ENCODE results near the gene ADGRD1. TPM values are rescaled to one million over a fixed set of nuclear protein-coding genes. Genes with fewer than 3 reads are reported as not detected.
A peak's percentile ranks its signal among the peaks of the same experiment; 100 is the strongest.

ADGRD1 gene
- total RNA-seq, 1 experiment from 2014 or later = not detected

GRCh38 chr12:131102991-131103668, 149.4 kb downstream of the ADGRD1 start:
- no peak for DNase-seq (ENCODE audit: low read depth)

DNA sequence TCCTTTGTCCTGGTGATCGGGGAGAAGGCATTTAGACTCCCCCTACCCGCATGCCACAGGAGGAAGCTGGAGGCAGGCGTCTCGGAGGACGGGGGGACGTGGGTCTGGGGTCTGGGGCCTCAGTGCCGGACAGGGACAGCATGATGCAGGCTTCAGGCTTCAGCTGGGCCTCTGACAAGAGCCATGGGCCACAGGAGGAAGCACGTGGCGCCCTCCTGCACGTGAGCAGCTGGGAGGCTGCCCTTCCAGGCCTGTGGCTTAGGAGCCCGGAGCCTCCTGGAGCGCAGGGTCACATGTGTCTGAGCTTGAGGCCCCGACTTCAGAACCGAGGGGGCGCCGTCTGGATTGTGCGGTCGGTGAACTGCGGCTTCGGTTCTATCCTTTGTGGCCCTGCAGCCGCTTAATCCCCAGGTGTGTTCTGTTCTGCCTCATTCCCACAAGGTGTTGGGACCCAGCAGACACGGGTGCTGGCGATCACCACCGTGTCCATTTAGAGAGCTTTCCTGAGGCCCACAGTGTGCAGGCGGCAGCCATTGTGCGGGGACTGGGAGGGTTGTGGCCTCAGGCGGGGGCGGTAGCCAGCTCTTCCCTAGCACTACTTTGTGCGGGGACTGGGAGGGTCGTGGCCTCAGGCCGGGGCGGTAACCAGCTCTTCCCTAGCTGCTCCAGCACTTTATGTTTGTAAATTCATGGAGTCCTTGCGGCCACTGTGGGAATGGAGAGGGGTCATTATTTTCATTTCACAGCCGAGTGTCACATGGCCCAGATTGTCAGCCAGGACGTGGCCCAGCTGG, 150.2 kb downstream of the ADGRD1 start:
- no peak for DNase-seq (ENCODE audit: low read depth)

DNA sequence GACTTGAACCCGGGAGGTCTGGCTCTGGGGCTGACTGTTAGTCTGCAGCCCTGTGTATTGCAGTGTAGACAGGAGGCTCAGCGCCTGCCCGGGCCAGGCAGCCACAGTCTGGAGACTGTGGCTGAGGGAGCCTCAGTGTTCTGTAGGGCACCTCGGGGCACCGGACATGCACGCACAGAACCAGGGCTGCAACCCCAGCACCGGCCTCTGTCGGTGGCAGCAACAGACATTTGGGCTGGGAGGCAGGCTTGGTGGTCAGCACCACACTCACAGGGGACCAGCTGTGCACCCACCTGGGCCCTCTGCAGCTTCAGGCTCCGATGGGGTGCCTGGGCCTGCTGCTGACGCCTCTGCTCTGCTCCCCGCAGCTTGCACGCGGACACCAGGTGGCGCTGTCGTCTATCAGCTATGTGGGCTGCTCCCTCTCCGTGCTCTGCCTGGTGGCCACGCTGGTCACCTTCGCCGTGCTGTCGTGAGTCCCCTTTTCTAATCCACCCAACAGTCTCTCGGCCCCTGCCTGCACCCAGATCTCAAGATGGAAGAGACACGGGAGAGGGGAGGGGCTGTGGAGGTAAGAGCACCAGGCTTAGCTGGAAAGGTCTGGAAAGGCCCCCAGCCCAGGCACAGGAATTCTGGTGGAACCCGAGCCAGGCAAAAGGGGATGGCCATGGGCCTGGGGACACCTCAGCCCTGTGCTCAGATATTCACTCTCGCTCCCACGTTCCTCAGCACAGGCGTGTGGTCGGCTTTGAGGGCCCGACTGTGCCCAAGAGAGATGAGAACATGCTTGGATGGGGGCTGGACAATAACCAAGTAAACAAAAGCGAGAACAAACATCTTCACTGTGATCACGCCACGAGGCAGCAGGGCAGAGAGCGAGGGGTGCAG, 151.0 kb downstream of the ADGRD1 start:
- peak; percentile 2 for DNase-seq (ENCODE audit: low read depth)

DNA sequence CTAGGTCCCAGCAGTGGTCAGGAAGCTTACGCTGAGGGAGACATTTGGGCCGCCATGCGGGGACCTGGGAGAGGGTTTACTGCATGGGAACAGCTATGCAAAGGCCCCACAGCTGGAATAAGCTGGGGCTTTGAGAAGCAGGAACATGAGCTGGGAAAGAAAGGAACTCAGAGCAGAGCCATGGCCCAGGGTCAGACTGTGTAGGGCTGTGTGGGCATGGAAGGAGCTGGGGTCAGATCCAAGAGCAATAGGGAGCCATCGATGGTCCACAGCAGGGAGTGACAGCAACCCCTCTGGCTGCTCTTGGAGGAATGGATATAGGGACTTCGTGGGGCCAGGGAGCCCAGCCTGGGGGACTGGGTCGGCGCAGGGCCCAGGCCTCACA, 151.6 kb downstream of the ADGRD1 start:
- no peak for DNase-seq (ENCODE audit: low read depth)

GRCh38 chr12:131105736-131106348, 152.1 kb downstream of the ADGRD1 start:
- no peak for DNase-seq (ENCODE audit: low read depth)

DNA sequence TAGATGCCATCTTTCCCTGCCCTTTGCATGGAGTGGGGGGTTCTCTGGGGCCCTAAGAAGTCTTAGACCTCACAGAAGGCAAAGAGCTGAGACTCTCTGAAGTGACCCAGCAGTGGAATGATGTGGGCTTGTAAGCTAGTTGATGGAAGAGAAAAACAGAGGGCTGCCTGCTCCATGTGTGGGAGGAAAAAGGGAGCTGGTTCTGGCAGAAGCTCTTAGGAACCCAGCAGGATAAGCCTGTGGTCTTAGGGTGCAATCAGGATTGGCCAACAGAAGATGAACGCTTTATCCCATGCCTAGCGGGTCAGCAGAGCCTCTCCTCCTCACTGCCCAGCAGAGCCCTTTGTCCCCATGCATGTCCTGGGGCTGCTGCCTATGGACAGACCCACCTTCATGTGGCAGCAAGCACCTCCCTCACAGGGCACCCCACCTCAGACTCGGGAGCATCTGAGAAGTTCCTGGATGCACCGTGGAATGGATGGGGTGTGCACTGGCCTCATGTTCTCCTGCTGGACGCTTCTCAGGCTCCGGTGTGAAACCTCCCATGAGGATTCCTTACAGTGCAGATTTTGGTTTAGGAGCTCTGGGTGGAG, 152.7 kb downstream of the ADGRD1 start:
- no peak for DNase-seq (ENCODE audit: low read depth)

- DNase-seq (ENCODE audit: low read depth) = no peak
These were observed 154.7 kb downstream of the ADGRD1 start for GRCh38 chr12:131108177-131108955.

DNA sequence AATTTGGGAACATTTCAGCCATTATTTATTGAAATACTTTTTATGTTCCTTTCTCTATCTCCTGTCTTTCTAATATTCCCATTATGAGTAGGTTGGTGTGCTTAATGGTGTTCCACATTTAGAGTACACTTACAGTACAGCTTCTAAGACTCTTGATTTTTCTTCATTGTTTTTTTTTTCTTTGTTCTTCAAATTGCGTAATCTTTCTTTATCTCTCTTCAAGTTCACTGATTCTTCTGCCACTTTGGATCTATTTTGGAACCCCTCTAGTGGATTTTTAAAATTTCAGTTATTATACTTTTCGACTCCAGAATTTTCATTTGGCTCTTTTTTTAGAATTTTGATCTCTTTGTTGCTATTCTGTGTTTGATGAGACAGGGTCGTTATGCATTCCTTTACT, 157.7 kb downstream of the ADGRD1 start:
- no peak for DNase-seq (ENCODE audit: low read depth)

- DNase-seq (ENCODE audit: low read depth) = no peak
These were observed 158.3 kb downstream of the ADGRD1 start for GRCh38 chr12:131112021-131112420.

GRCh38 chr12:131112700-131113290, 159.1 kb downstream of the ADGRD1 start:
- no peak for DNase-seq (ENCODE audit: low read depth)

GRCh38 chr12:131113568-131114270, 160.0 kb downstream of the ADGRD1 start:
- DNase-seq (ENCODE audit: low read depth) = no peak

- no peak for DNase-seq (ENCODE audit: low read depth)
These were observed 160.6 kb downstream of the ADGRD1 start for GRCh38 chr12:131114271-131114670.

GRCh38 chr12:131114942-131115584, 161.4 kb downstream of the ADGRD1 start:
- no peak for DNase-seq (ENCODE audit: low read depth)

DNA sequence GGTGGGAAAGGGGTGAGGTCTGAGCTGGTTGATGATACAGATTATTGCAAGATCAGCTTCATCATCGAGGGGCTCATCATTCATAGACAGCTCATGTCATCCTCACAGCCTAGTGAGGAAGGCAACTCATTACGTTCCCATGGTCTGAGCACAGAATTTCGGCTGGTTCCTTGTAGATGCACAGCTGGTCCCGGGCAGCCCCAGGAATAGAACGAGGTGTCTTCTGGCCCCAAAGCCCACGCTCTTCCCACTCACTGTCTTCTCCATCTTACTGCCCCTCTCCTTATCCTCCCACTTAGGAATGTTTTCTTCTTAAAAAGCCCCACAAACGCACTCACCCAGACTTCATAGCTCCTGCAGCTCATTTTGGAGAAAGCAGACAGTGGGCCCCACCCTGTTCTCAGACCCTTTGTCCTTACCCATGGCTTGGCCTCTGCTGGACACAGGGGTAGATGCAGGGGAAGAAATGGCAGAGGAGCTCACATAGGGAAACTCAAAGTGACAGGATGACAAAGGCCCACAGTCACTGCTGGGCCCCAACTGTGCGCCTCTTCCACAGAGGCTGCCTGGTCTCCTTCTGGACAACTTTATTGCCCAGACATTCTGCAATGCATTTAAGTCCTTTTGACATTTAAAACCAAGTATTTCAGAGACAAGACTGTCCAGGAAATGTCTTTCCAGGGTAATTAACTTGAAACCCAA, 162.2 kb downstream of the ADGRD1 start:
- no peak for DNase-seq (ENCODE audit: low read depth)

DNA sequence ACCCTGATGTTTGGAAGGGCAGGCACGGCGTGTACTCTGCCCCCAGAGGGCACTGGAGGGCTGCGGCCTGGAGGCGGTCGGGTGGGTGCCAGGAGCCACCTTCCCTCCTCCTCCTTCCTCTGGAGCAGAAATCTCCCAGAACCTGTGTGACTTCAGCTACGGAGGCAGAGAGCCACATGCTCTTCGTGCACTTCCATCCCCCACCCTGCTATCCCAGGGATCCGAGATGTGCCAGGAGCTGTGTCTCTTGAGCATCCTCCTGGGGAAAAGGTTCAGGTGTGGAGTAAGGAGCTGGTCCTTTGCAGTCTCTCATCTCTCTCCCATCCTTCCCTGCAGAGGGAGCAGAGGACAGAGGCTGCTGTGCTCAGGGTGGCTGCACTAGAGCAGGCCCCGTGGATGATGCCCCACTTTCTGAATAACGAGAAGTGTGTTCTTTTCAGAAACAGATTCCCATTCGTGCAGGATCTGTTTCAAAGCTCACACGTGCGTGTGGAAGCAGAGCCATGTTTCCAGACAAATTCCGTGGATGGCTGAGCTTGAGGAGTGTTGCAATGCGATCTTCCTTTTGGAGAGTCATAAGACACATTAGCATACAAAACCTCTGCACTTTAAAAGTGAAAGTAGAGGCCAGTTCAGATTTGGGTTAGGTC, 162.9 kb downstream of the ADGRD1 start:
- DNase-seq (ENCODE audit: low read depth) = no peak

- DNase-seq (ENCODE audit: low read depth) = no peak
These were observed 163.9 kb downstream of the ADGRD1 start for GRCh38 chr12:131117438-131118245.

GRCh38 chr12:131118371-131118770, 164.7 kb downstream of the ADGRD1 start:
- DNase-seq (ENCODE audit: low read depth) = no peak

Measured in LHCN-M2 (cell line).